Iris pigment epithelial cell (primary cell): ENCODE data around the gene LRRC14B.
"Not testable (repeated sequence)": the region's sequence is repeated elsewhere in the genome, so short reads cannot be mapped to it uniquely, and the experiment has no call there.

Experiments used
- DNase-seq: peaks from one replicate; pipeline ENCODE4 v3.0.0-alpha.2; 2011; ENCODE audit warnings: low read depth

The LRRC14B gene

DNA sequence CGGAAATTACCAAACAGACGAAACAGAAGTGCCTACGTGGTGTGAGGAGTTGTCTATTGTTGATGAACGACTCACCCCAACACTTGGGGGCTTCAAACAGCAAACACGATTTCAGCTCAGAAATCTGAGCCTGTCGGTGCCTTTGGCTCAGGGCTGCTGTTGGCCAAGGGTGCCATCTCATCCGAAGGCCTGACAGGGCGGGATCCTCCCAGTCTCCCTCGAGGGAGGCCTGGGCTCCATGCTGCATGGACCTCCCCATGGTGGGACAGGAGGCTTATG, 1.3 kb downstream of the LRRC14B start:
- no peak for DNase-seq

- DNase-seq = no peak
Measured at GRCh38 chr5:192970-193831, 1.9 kb downstream of the LRRC14B start.

DNA sequence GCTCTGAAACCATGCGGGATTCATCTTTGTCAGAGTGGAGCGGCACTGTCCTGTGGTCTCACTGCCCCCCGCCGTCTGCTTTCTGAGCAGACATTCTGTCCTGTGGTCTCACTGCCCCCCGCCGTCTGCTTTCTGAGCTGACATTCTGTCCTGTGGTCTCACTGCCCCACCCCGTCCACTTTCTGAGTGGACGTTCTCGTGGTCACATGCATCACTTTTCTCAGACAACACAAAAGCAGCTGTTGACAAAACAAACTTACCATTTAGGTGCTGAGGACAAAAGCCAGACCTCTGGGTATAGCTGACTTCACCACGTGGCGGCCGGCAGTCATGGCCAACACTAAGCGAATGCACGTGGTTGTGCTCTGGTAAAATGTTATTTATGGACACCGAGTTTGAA, 2.8 kb downstream of the LRRC14B start:
- no peak for DNase-seq

DNA sequence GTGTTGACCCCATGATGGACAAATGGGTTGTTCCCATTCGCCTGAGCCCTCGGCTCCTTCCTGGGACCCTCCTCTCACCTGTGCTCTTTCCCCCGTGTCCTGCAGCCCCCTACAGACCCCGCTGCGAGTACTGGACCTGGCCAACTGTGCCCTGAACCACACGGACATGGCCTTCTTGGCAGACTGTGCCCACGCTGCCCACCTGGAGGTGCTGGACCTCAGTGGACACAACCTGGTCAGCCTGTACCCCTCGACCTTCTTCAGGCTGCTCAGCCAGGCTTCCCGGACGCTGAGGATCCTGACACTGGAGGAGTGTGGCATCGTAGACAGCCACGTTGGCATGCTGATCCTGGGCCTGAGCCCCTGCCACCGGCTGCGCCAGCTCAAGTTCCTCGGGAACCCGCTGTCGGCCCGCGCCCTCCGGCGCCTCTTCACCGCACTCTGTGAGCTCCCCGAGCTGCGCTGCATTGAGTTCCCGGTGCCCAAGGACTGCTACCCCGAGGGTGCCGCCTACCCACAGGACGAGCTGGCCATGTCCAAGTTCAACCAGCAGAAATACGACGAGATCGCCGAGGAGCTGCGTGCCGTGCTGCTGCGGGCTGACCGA, 3.4 kb downstream of the LRRC14B start:
- no peak for DNase-seq

DNA sequence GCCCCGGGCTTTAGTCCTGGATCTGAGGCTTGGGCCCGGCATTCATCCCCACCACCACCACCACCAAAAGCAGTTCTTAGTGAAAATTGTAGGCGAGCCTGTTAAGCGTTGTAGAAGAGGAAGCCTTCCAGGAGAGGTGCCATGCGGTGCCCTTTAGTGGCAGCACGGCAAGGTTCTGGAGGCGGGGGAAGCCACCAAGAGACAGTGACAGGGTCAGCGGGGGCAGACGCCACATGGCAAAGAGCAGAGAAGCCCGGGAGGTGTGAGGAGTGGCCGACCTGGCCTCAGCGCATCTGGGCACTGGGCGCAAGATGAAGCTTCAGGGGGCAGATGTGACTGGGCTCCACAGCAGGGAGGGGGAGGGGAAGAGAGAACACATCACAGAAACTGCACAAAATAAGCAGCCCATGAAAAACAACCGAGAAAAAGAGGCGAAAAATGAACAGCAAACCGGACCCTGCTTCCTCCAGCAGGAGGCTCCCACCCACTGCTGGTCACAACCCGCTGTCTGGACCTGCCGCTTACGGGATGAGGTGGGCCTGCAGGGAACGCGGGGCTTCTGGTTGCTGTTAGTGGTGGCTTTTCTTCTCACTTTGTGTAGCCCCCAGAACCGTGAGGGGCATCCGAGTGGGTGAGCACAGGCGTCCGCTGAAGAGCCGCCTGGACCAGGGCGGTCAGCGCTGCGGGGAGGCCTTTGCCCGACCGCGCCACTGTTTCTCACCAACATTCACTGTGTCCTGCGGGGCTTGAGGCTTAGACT, 4.3 kb downstream of the LRRC14B start:
- no peak for DNase-seq

GRCh38 chr5:196350-196749, 5.1 kb downstream of the LRRC14B start:
- DNase-seq = no peak

GRCh38 chr5:197031-197430, 5.7 kb downstream of the LRRC14B start:
- not testable (repeated sequence) for DNase-seq

DNA sequence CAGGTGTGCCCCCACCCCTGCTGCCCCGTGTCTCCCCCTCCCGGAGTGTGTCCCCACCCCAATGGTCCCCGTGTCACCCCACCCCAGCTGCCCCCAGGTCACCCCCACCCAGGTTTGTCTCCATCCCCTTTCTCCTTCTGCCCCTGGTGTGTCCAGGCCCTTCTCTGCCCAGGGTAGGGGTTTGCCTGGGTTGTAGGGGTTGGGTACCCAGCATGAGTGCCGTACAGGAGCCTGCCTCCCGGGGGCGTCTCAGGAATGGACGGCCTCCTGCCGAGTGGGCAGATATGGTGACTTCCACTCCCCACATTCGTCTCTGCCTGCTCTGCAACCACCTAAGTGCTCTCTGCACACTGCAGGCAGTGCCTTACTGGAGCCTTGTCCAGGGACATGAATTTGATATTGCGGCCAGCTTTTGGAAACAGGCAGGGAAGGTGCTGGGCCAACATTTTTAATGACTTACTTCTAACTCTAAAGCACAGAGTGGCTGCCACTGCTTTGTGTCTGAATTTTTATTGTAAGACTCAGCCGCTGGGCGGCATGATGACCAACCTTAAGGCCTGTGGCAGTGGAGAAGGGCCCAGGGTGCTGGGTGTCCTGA, 6.7 kb downstream of the LRRC14B start:
- DNase-seq = no peak

DNA sequence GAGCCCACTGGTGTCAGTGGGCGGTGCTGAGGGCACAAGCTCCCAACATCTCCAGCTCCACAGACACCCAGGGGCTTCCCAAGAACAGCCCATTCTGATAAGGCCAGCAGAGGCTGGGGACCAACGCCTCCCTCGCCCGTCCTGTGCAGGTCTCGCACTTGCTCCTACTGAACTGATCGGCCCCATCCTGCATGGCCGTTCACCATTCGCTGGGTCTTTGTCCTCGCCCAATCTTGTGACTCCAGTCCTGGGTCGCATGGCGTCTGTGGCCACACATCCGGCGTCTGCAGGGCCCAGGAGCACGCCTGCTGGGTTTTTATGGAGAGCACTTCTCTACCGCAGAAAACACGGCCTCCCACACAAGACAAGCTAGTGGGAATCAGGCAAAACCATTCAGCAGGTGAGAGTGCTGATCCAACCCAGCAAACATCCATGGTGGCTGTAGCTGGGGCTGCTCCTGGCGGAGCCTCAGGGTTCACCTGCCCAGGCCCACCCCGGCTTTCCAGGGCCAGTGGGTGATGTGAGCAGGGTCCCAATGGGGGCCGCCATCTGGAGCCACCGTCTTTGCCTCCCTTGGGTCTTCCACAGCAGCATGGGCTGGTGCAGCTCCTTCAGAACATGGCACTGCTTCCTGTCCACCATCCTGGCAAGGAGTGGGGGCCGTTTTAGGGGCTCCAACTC, 7.4 kb downstream of the LRRC14B start:
- no peak for DNase-seq

DNA sequence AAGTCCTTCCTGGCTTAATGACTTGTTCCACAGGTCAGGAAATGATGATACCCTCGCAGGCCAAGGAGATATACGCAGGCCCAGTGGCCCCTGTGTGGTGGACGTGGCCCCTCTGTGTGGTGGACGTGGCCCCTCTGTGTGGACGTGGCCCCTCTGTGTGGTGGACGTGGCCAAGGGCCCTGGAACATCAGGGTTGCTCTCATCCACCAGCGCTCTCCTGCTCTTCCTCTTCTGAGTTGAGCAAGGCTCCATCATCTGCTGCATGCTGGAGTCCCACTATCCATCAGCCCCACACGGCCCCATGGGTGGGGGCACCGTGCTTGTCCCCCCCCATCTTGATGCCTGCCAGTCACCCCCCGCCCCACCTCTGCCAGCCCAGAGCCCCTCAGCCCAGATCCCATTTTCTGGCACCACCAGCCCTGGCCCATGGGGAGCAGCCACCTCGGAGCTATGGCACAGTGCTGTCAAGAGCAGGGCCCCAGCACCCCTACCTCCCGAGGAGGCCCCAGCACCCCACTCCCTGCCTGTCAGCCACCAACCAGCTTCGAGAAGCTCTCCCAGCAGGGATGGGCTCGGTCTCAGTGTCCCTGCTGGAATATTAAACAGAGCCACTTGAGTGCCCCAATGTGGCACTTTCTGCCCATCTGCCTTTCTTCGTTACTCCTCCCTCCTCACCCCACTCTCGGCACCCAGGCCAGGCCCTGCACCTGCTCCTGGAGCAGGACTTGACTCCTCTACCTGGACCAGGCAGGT, 8.1 kb downstream of the LRRC14B start:
- no peak for DNase-seq

GRCh38 chr5:199950-200645, 8.8 kb downstream of the LRRC14B start:
- no peak for DNase-seq

DNA sequence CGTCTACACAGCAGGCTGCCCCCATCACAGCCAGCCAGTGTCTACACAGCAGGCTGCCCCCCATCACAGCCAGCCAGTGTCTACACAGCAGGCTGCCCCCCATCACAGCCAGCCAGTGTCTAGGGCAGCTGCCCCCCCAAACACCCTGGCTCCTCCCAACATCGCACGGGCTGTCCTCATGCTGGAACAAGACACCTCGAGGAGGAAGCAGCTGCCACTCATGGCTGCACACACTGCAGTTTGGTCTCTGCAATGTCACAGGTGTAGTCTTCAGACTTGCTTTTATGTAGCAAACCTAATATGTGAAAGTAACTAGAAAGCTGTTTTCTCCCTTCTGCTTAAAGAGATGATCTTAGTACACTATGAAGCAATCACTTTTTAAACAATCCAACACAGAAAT, 9.7 kb downstream of the LRRC14B start:
- no peak for DNase-seq

- DNase-seq = no peak
Measured at GRCh38 chr5:201672-202071, 10.4 kb downstream of the LRRC14B start.

- DNase-seq = no peak
Measured at GRCh38 chr5:203246-203930, 12.1 kb downstream of the LRRC14B start.

DNA sequence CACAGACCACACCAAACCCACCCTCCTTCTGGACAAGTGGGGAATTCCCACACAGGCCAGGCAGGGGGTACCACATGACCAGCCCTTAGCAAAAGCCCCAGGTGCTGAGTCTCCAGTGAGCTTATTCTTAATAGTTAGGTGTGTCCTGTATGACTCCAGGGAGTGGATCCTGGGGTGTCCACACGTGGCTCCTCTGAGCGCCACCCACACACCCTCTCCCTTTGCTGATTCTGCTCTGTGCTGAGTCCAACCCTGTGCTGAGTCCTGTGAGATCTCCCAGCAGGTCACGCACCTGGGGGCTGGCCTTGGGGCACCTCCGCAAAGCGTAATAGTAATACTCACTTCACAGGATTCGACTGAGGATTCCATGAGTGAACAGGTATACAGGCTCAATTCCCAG, 12.7 kb downstream of the LRRC14B start:
- DNase-seq = no peak

DNA sequence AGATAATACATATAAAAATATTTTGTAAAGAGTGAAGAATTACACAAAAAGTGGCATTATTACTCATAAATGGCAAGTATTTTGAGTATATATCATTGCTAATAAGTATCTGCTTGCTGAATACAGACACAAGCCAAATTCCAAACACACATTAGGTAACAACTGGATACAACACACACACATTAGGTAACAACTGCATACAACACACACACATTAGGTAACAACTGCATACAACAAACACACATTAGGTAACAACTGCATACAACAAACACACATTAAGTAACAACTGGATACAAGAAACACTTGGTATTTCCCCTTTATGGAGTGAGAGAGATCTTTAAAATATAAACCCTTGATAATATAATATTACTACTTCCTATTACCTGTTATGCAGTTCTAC, 13.2 kb downstream of the LRRC14B start:
- DNase-seq = no peak

GRCh38 chr5:204966-205670, 13.8 kb downstream of the LRRC14B start:
- no peak for DNase-seq

DNA sequence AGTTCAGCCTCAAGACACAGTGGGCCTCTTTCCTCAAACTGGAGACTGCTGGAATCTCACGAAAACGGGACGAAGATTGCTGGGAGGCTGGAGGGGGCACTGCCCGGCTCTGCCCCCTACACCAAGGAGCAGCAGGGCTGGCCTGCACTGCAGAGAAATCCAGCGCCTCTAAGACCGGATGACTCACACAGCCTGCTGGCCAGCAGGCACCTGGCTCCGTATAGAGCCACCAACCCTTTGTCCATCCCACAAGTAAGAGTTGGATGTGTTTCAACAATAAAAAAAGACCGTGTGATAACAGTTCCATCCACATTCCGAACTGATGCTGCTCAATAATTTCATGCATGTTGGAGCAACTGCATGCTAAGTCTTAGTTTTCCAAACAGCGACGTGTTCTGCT, 15.1 kb downstream of the LRRC14B start:
- DNase-seq = peak; percentile 65

DNA sequence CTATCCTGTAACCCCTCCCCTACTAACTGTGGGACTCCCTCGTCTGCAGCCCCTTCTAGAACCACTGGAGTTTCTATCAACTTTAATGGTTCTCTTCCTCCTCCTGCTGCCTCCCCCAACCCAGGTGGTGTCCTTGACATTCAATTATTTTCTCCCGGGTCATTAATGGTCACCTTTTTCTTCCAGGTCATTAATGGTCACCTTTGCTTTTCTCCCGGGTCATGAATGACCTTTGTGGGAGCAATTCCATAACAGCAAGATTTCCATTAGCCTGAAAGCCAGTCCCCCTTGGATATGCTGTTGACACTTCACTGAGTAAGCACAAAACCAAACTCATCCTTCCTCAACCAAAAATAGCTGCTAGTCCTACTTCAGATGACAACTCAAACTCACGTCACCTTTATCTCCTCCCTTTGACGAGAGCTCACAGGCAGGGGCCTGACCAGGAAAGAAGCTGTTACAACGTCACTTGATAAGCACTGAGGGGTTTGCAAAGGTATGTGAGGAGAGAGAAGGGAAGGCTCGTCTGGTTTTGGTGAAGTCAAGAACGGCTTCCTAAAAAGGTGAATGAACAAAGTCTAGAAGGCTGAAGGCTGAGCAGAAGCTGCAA, 15.7 kb downstream of the LRRC14B start:
- no peak for DNase-seq
